ENCODE results near the gene CAV2. TPM values are rescaled to one million over a fixed set of nuclear protein-coding genes. Genes with fewer than 3 reads are reported as not detected.

Gene CAV2
- total RNA-seq, 1 donor = 67.3 TPM

GRCh38 chr7:116538138-116538537 is 38.6 kb downstream of the CAV2 start:
- peaks cover 93% of the 10 kb centered on the region for H3K79me2 ChIP-seq (ENCODE audit: insufficient read depth, low read length)
- H3K36me3 ChIP-seq (ENCODE audit: insufficient read depth, low read length) = peaks cover 71% of the 10 kb centered on the region
- no peak overlapping the region for H3K27ac ChIP-seq (ENCODE audit: low read depth, low read length)
- DNase-seq (ENCODE audit: insufficient read length, low spot score, missing footprints) = no peak
- peaks cover 41% of the 10 kb centered on the region for H3K4me1 ChIP-seq (ENCODE audit: insufficient read depth, low read length)
- H3K27me3 ChIP-seq (ENCODE audit: insufficient read depth, low read length) = no peaks in the 10 kb centered on the region
- TF ChIP-seq CTCF (IDR thresholded peaks at IDR 0.05; ENCODE audit: extremely low read depth, low read depth, low read length) = no peak
- no peak overlapping the region for H3K4me3 ChIP-seq (ENCODE audit: insufficient read depth, low read length)
- no peaks in the 10 kb centered on the region for H3K9me3 ChIP-seq (ENCODE audit: low read depth, low read length)
- H4K20me1 ChIP-seq (ENCODE audit: insufficient read depth, low read length) = peaks cover 8% of the 10 kb centered on the region
- H3K4me2 ChIP-seq (ENCODE audit: insufficient read depth, low read length) = no peak overlapping the region
- no peak overlapping the region for H2AFZ ChIP-seq (ENCODE audit: low read length)

- H3K4me3 ChIP-seq (ENCODE audit: insufficient read depth, low read length) = no peak overlapping the region
- no peak overlapping the region for H3K4me2 ChIP-seq (ENCODE audit: insufficient read depth, low read length)
- peaks cover 81% of the 10 kb centered on the region for H3K36me3 ChIP-seq (ENCODE audit: insufficient read depth, low read length)
- peaks cover 48% of the 10 kb centered on the region for H3K4me1 ChIP-seq (ENCODE audit: insufficient read depth, low read length)
- peaks cover 97% of the 10 kb centered on the region for H3K79me2 ChIP-seq (ENCODE audit: insufficient read depth, low read length)
- H2AFZ ChIP-seq (ENCODE audit: low read length) = no peak overlapping the region
- no peaks in the 10 kb centered on the region for H3K9me3 ChIP-seq (ENCODE audit: low read depth, low read length)
- no peaks in the 10 kb centered on the region for H3K27me3 ChIP-seq (ENCODE audit: insufficient read depth, low read length)
- peaks cover 8% of the 10 kb centered on the region for H4K20me1 ChIP-seq (ENCODE audit: insufficient read depth, low read length)
- no peak for DNase-seq (ENCODE audit: insufficient read length, low spot score, missing footprints)
- H3K27ac ChIP-seq (ENCODE audit: low read depth, low read length) = peak overlapping the region; percentile 86
- no peak for TF ChIP-seq CTCF (IDR thresholded peaks at IDR 0.05; ENCODE audit: extremely low read depth, low read depth, low read length)
Measured at GRCh38 chr7:116539879-116540278, 40.3 kb downstream of the CAV2 start.

- Histone ChIP-seq H3K4me3 (ENCODE audit: insufficient read depth, low read length) (no peak overlapping the region), H3K4me2 (ENCODE audit: insufficient read depth, low read length) (no peak overlapping the region), H3K9me3 (ENCODE audit: low read depth, low read length) (no peaks in the 10 kb centered on the region), H3K27ac (ENCODE audit: low read depth, low read length) (peak overlapping the region; percentile 86), H3K36me3 (ENCODE audit: insufficient read depth, low read length) (peaks cover 81% of the 10 kb centered on the region), H2AFZ (ENCODE audit: low read length) (no peak overlapping the region), H3K4me1 (ENCODE audit: insufficient read depth, low read length) (peaks cover 43% of the 10 kb centered on the region), H4K20me1 (ENCODE audit: insufficient read depth, low read length) (peaks cover 8% of the 10 kb centered on the region), H3K79me2 (ENCODE audit: insufficient read depth, low read length) (peaks cover 96% of the 10 kb centered on the region), H3K27me3 (ENCODE audit: insufficient read depth, low read length) (no peaks in the 10 kb centered on the region)
- no peak for DNase-seq (ENCODE audit: insufficient read length, low spot score, missing footprints)
- TF ChIP-seq CTCF (IDR thresholded peaks at IDR 0.05; ENCODE audit: extremely low read depth, low read depth, low read length) = no peak
Measured at GRCh38 chr7:116540743-116541142, 41.2 kb downstream of the CAV2 start.

- Histone ChIP-seq H3K4me1 (ENCODE audit: insufficient read depth, low read length) (peaks cover 52% of the 10 kb centered on the region), H3K4me3 (ENCODE audit: insufficient read depth, low read length) (no peak overlapping the region), H4K20me1 (ENCODE audit: insufficient read depth, low read length) (peaks cover 3% of the 10 kb centered on the region), H3K36me3 (ENCODE audit: insufficient read depth, low read length) (peaks cover 80% of the 10 kb centered on the region), H3K9me3 (ENCODE audit: low read depth, low read length) (no peaks in the 10 kb centered on the region), H3K4me2 (ENCODE audit: insufficient read depth, low read length) (no peak overlapping the region), H3K27me3 (ENCODE audit: insufficient read depth, low read length) (no peaks in the 10 kb centered on the region), H3K27ac (ENCODE audit: low read depth, low read length) (peak overlapping the region; percentile 86), H2AFZ (ENCODE audit: low read length) (no peak overlapping the region), H3K79me2 (ENCODE audit: insufficient read depth, low read length) (peaks cover 95% of the 10 kb centered on the region)
- no peak for DNase-seq (ENCODE audit: insufficient read length, low spot score, missing footprints)
- no peak for TF ChIP-seq CTCF (IDR thresholded peaks at IDR 0.05; ENCODE audit: extremely low read depth, low read depth, low read length)
Measured at GRCh38 chr7:116541951-116542350, 42.4 kb downstream of the CAV2 start.
